Measurements from ENCODE around the gene C2CD4D. TPM values are rescaled to one million over a fixed set of nuclear protein-coding genes. Genes with fewer than 3 reads are reported as not detected.

The C2CD4D gene
- total and polyA plus RNA-seq, 7 donors: 0.47 TPM; not detected in 6

DNA sequence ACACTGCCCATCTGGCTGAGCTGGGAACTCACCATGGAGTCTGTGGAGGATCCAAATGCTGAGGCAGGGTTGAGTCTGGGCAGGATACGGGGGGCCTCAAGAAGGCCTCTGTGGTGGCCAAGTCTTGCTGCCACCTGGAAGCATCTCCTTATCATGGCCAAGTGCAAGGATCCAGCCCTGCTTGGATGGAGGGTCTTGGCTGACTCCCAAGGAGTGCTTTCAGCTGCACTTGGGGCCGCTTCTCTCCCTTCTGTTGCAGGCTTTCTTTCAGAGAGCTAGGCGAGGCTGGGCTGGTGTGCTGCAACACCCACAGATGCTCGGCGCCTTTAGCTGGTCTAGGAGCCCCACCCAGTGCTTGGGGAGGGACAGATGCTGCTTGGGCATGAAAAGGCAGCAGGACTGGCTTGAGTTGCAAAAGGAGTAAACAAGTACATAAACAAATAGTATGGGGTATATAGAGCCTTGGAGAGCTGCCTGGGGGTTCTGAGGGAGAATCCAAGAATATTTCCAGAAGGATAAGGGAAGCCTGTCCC, 13.9 kb upstream of the C2CD4D start, which contains the start of gene THEM5:
TSS of gene THEM5 (minus strand) at position 302 of the 533 bp plus-strand sequence. CDS start at position 155, 147 bp downstream.
- H3K4me1 ChIP-seq: no peaks in the 10 kb centered on the region
- H3K27ac ChIP-seq: no peak within 1 kb of the TSS
- no peak for ATAC-seq
- intact Hi-C loops (cut with DNase I): no loop called here
- DNase-seq: no peak
- no peaks in the 10 kb centered on the region for H3K36me3 ChIP-seq (ENCODE audit: insufficient read depth in 1 of 2, low read depth in 1 of 2)
- H3K27me3 ChIP-seq (ENCODE audit: insufficient read depth in 3 of 3, low read length in 2 of 3): peaks cover 0 to 23% (median 10%) of the 10 kb centered on the region in 3 donors
- no peaks in the 10 kb centered on the region for H3K9me3 ChIP-seq
- WGBS, 3 donors: 70 to 81% (median 77%) methylated on average over 5 of the region's 5 CpGs
- no peak within 1 kb of the TSS for H3K4me3 ChIP-seq
- TF ChIP-seq, protein P1, sequence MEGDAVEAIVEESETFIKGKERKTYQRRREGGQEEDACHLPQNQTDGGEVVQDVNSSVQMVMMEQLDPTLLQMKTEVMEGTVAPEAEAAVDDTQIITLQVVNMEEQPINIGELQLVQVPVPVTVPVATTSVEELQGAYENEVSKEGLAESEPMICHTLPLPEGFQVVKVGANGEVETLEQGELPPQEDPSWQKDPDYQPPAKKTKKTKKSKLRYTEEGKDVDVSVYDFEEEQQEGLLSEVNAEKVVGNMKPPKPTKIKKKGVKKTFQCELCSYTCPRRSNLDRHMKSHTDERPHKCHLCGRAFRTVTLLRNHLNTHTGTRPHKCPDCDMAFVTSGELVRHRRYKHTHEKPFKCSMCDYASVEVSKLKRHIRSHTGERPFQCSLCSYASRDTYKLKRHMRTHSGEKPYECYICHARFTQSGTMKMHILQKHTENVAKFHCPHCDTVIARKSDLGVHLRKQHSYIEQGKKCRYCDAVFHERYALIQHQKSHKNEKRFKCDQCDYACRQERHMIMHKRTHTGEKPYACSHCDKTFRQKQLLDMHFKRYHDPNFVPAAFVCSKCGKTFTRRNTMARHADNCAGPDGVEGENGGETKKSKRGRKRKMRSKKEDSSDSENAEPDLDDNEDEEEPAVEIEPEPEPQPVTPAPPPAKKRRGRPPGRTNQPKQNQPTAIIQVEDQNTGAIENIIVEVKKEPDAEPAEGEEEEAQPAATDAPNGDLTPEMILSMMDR (IDR thresholded peaks at IDR 0.05): no peak

GRCh38 chr1:151852733-151853132, 13.1 kb upstream of the C2CD4D start:
- ATAC-seq (no peak), DNase-seq (no peak)
- intact Hi-C loops (cut with DNase I): no loop called here
- Histone ChIP-seq H3K27me3 (ENCODE audit: insufficient read depth in 3 of 3, low read length in 2 of 3) (peaks cover 0 to 30% (median 10%) of the 10 kb centered on the region in 3 donors), H3K9me3 (no peaks in the 10 kb centered on the region), H3K36me3 (ENCODE audit: insufficient read depth in 1 of 2, low read depth in 1 of 2) (no peaks in the 10 kb centered on the region), H3K27ac (no peak overlapping the region), H3K4me1 (no peaks in the 10 kb centered on the region), H3K4me3 (no peak overlapping the region)
- TF ChIP-seq, protein P1 (IDR thresholded peaks at IDR 0.05): no peak
- WGBS, 3 donors: 88 to 90% (median 88%) methylated on average over 4 of the region's 4 CpGs

DNA sequence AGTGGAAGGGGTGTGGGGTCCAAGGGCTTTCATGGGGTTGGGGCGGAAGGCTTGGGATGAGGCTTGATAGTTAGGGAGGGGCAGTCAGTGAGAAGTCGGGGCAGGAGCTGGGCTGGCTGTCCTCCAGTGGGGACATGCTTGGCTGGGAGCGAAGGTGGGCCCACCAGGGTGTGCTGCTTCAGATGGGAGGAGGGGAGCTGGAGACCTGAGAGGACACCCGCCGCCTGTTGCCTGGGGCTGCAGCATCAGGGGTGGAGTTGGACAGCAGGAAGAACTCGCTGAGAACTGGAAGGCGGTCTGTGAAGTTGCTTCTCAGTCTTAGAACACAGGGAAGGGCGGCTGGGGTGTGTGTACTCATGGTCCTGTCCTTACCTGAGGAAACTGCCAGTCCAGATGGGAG, 12.3 kb upstream of the C2CD4D start:
- H3K4me3 ChIP-seq: no peak overlapping the region
- H3K9me3 ChIP-seq: no peaks in the 10 kb centered on the region
- ATAC-seq (no peak), DNase-seq (no peak)
- no peaks in the 10 kb centered on the region for H3K36me3 ChIP-seq (ENCODE audit: insufficient read depth in 1 of 2, low read depth in 1 of 2)
- no peak overlapping the region for H3K27ac ChIP-seq
- intact Hi-C loops (cut with DNase I): no loop called here
- H3K4me1 ChIP-seq: no peaks in the 10 kb centered on the region
- 73 to 76% (median 76%) methylated on average over 8 of the region's 8 CpGs for WGBS, 3 donors
- TF ChIP-seq, protein P1 (IDR thresholded peaks at IDR 0.05): no peak
- peaks cover 0 to 30% (median 10%) of the 10 kb centered on the region in 3 donors for H3K27me3 ChIP-seq (ENCODE audit: insufficient read depth in 3 of 3, low read length in 2 of 3)

- intact Hi-C loops (cut with DNase I): no loop called here
Measured at GRCh38 chr1:151849871-151850270, 10.3 kb upstream of the C2CD4D start.

More at GRCh38 chr1:151849871-151850270, 10.3 kb upstream of the C2CD4D start:
- no peaks in the 10 kb centered on the region for H3K36me3 ChIP-seq (ENCODE audit: insufficient read depth in 1 of 2, low read depth in 1 of 2)
- H3K27me3 ChIP-seq (ENCODE audit: insufficient read depth in 3 of 3, low read length in 2 of 3): peaks cover 0 to 35% (median 10%) of the 10 kb centered on the region in 3 donors
- no peak for ATAC-seq
- DNase-seq: no peak
- H3K4me1 ChIP-seq: no peaks in the 10 kb centered on the region
- H3K4me3 ChIP-seq: no peak overlapping the region
- TF ChIP-seq, protein P1 (IDR thresholded peaks at IDR 0.05): no peak
- H3K27ac ChIP-seq: no peak overlapping the region
- H3K9me3 ChIP-seq: no peaks in the 10 kb centered on the region

Measured in psoas muscle (tissue), 8 donors.